DOHH2 (cell line): ENCODE data around the gene PPP5C.

Source experiments
- H3F3A ChIP-seq: fragments of 200-600 bp; sonication (generic), shearing (Covaris generic); 2 replicates; pipeline ENCODE4 v1.6.0; 2016; ENCODE audit warnings: antibody characterized with exemption, mild to moderate bottlenecking; ENCODE audit not compliant: control insufficient read depth, insufficient read depth
- H3K27ac ChIP-seq: fragments of 200-600 bp; sonication (generic); 2 replicates; pipeline ENCODE4 v1.5.1; 2014; ENCODE audit warnings: low read depth, mild to moderate bottlenecking, low read length, moderate library complexity
- H3K27me3 ChIP-seq: fragments of 200-600 bp; sonication (generic); 2 replicates; pipeline ENCODE4 v1.6.1; 2014; ENCODE audit warnings: mild to moderate bottlenecking, low read length, mixed read lengths; ENCODE audit not compliant: control insufficient read depth
- H3K36me3 ChIP-seq: fragments of 200-600 bp; sonication (generic); 2 replicates; pipeline ENCODE4 v1.6.1; 2014; ENCODE audit warnings: mild to moderate bottlenecking, low read length, moderate library complexity, mixed read lengths; ENCODE audit not compliant: control insufficient read depth
- H3K4me1 ChIP-seq: fragments of 200-600 bp; sonication (generic); 2 replicates; pipeline ENCODE4 v1.6.1; 2014; ENCODE audit warnings: mild to moderate bottlenecking, low read length, mixed read lengths; ENCODE audit not compliant: control insufficient read depth
- H3K4me2 ChIP-seq: fragments of 200-600 bp; sonication (generic); 2 replicates; pipeline ENCODE4 v1.6.0; 2014; ENCODE audit warnings: mild to moderate bottlenecking, low read length, moderate library complexity
- H3K4me3 ChIP-seq: fragments of 200-600 bp; sonication (generic); 2 replicates; pipeline ENCODE4 v1.5.1; 2014; ENCODE audit warnings: mild to moderate bottlenecking, low read length, mixed read lengths
- H3K79me2 ChIP-seq: fragments of 200-600 bp; sonication (generic); 2 replicates; pipeline ENCODE4 v1.6.1; 2014; ENCODE audit warnings: mild to moderate bottlenecking, low read length, mixed read lengths; ENCODE audit not compliant: control insufficient read depth
- H3K9me2 ChIP-seq: fragments of 200-600 bp; sonication (generic); replicated peaks from 2 replicates; pipeline ENCODE4 v1.6.1; 2014; ENCODE audit warnings: mild to moderate bottlenecking, low read length, mixed read lengths; ENCODE audit not compliant: control insufficient read depth
- H3K9me3 ChIP-seq: fragments of 200-600 bp; sonication (generic); 2 replicates; pipeline ENCODE4 v1.6.1; 2014; ENCODE audit warnings: antibody characterized with exemption, low read length, mixed read lengths; ENCODE audit not compliant: control insufficient read depth, insufficient read depth
- H4K20me1 ChIP-seq: fragments of 200-600 bp; sonication (generic); 2 replicates; pipeline ENCODE4 v1.6.0; 2014; ENCODE audit warnings: low read depth, mild to moderate bottlenecking, antibody characterized with exemption, low read length, moderate library complexity; ENCODE audit not compliant: control insufficient read depth, insufficient read depth
- CTCF ChIP-seq: fragments of 200-600 bp; sonication (generic); IDR thresholded peaks from one replicate; pipeline ENCODE4 v1.5.1; 2014; ENCODE audit warnings: antibody characterized with exemption, mild to moderate bottlenecking, low read depth, low read length; ENCODE audit not compliant: poor library complexity, severe bottlenecking
- EZH2phosphoT487 ChIP-seq: fragments of 200-600 bp; sonication (generic); IDR thresholded peaks from 2 replicates; pipeline ENCODE4 v1.6.1; 2017; ENCODE audit warnings: borderline replicate concordance, mild to moderate bottlenecking, antibody characterized with exemption, low read length, moderate library complexity, mixed read lengths

The PPP5C gene

GRCh38 chr19:46349311-46349993 lies 2.6 kb downstream of the PPP5C start:
- peaks cover 69% of the 10 kb centered on the region for H3K4me1 ChIP-seq
- no peaks in the 10 kb centered on the region for H3K9me2 ChIP-seq
- H3K27me3 ChIP-seq: no peaks in the 10 kb centered on the region
- peaks cover 38% of the 10 kb centered on the region for H3K36me3 ChIP-seq
- H4K20me1 ChIP-seq: no peaks in the 10 kb centered on the region
- H3K9me3 ChIP-seq: no peaks in the 10 kb centered on the region
- peak overlapping the region; percentile 92 for H3K27ac ChIP-seq
- H3K79me2 ChIP-seq: peaks cover 77% of the 10 kb centered on the region
- peaks cover 4% of the 10 kb centered on the region for H3F3A ChIP-seq
- peak overlapping the region; percentile 95 for H3K4me3 ChIP-seq
- H3K4me2 ChIP-seq: peak overlapping the region; percentile 99
- TF ChIP-seq CTCF: no peak
- no peak for TF ChIP-seq EZH2phosphoT487

GRCh38 chr19:46350029-46350757 lies 3.3 kb downstream of the PPP5C start:
- Histone ChIP-seq H4K20me1 (no peaks in the 10 kb centered on the region), H3K9me2 (no peaks in the 10 kb centered on the region), H3K9me3 (no peaks in the 10 kb centered on the region), H3K27me3 (no peaks in the 10 kb centered on the region), H3K79me2 (peaks cover 85% of the 10 kb centered on the region), H3K36me3 (peaks cover 46% of the 10 kb centered on the region), H3K4me2 (peak overlapping the region; percentile 99), H3K4me1 (peaks cover 76% of the 10 kb centered on the region), H3F3A (peaks cover 4% of the 10 kb centered on the region), H3K27ac (peak overlapping the region; percentile 92), H3K4me3 (peak overlapping the region; percentile 95)
- TF ChIP-seq EZH2phosphoT487 (no peak), CTCF (no peak)

- Histone ChIP-seq H3K36me3 (peaks cover 51% of the 10 kb centered on the region), H3K4me3 (peak overlapping the region; percentile 95), H4K20me1 (no peaks in the 10 kb centered on the region), H3K27ac (peak overlapping the region; percentile 92), H3K27me3 (no peaks in the 10 kb centered on the region), H3K4me2 (peak overlapping the region; percentile 99), H3K79me2 (peaks cover 90% of the 10 kb centered on the region), H3F3A (peaks cover 4% of the 10 kb centered on the region), H3K9me2 (no peaks in the 10 kb centered on the region), H3K4me1 (peaks cover 82% of the 10 kb centered on the region), H3K9me3 (no peaks in the 10 kb centered on the region)
- TF ChIP-seq CTCF (no peak), EZH2phosphoT487 (no peak)
These were observed 3.9 kb downstream of the PPP5C start for GRCh38 chr19:46350758-46351159.
